ENCODE measurements around the gene ST7.

The ST7 gene

DNA sequence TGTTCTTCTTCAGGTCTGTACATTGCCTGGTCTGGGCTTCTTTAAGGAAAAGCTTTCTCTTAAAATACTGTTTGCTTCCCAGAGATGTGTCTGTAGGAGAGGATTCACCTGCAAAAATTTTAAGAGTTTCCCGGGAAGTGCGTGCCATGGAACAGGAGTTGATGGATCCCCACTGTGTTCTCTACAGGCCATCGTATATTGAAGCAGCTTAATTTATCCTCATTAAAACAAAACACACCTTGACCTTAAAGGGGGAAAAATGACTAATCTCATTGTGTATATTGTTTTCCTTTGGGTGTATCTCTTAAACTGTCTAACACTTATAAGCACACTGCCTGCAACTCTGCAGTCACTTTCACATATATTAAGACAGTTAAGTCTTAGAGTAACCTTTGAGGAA is 111.4 kb downstream of the ST7 start:
- Histone ChIP-seq H3K4me2 (ENCODE audit: low read depth, low read length, poor library complexity, severe bottlenecking) (no peak overlapping the region), H3K79me2 (ENCODE audit: insufficient read depth, low read length) (no peaks in the 10 kb centered on the region), H3K9me3 (ENCODE audit: insufficient read depth, low read depth, low read length) (no peaks in the 10 kb centered on the region), H4K20me1 (ENCODE audit: insufficient read depth, low read length, poor library complexity, severe bottlenecking) (no peaks in the 10 kb centered on the region), H2AFZ (ENCODE audit: low read length) (no peak overlapping the region), H3K9ac (ENCODE audit: low read depth, low read length, poor library complexity, severe bottlenecking) (no peak overlapping the region), H3K36me3 (ENCODE audit: insufficient read depth, low read length) (no peaks in the 10 kb centered on the region), H3K9me2 (replicated peaks; ENCODE audit: low read depth, low read length) (no peaks in the 10 kb centered on the region), H3K4me3 (ENCODE audit: low read length, poor library complexity, severe bottlenecking) (no peak overlapping the region), H3K27me3 (ENCODE audit: insufficient read depth, low read length, poor library complexity, severe bottlenecking) (no peaks in the 10 kb centered on the region), H3K4me1 (ENCODE audit: insufficient read depth, low read length, poor library complexity, severe bottlenecking) (peaks cover 19% of the 10 kb centered on the region), H3F3A (ENCODE audit: low read depth) (no peaks in the 10 kb centered on the region)
- TF ChIP-seq EZH2phosphoT487 (IDR thresholded peaks at IDR 0.05; ENCODE audit: borderline replicate concordance) = no peak
- TF ChIP-seq CTCF (conservative IDR thresholded peaks at IDR 0.05; ENCODE audit: low read length) = no peak

DNA sequence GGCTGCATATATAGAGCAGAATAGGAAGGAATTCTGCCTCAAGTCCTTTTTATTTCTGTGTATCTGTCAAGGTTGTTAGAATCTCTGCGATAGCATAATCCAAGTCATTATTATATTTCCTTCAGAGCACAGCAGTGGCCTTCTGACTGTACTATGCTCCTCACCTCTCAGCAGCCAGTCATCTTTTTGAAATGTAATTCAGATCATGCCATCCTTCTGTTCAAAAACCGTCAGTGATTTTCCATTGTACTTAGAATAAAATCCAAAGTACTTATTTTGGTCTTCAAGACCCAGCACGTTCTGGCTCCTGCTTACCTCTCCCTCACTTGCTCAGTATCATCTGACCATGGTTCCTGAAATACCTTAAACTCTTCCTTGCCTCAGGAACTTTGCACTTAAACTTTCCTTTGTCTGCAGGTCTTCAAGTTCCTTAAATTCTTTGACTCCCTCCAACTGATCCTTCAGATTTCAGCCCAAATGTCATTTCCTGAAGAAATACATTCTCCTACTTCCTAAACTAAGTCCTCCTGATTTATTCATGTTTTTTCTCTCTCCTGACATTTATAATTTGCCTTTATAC is 112.4 kb downstream of the ST7 start:
- peak overlapping the region; percentile 11; the same call in 1 of the 2 replicates for H2AFZ ChIP-seq (ENCODE audit: low read length)
- no peak overlapping the region for H3K4me3 ChIP-seq (ENCODE audit: low read length, poor library complexity, severe bottlenecking)
- no peaks in the 10 kb centered on the region for H3K9me2 ChIP-seq (replicated peaks; ENCODE audit: low read depth, low read length)
- no peaks in the 10 kb centered on the region for H3K36me3 ChIP-seq (ENCODE audit: insufficient read depth, low read length)
- no peaks in the 10 kb centered on the region for H3K79me2 ChIP-seq (ENCODE audit: insufficient read depth, low read length)
- no peaks in the 10 kb centered on the region for H4K20me1 ChIP-seq (ENCODE audit: insufficient read depth, low read length, poor library complexity, severe bottlenecking)
- H3K9me3 ChIP-seq (ENCODE audit: insufficient read depth, low read depth, low read length) = no peaks in the 10 kb centered on the region
- H3K27me3 ChIP-seq (ENCODE audit: insufficient read depth, low read length, poor library complexity, severe bottlenecking) = no peaks in the 10 kb centered on the region
- H3K9ac ChIP-seq (ENCODE audit: low read depth, low read length, poor library complexity, severe bottlenecking) = no peak overlapping the region
- no peak overlapping the region for H3K4me2 ChIP-seq (ENCODE audit: low read depth, low read length, poor library complexity, severe bottlenecking)
- TF ChIP-seq EZH2phosphoT487 (IDR thresholded peaks at IDR 0.05; ENCODE audit: borderline replicate concordance) (no peak), CTCF (conservative IDR thresholded peaks at IDR 0.05; ENCODE audit: low read length) (no peak)
- no peaks in the 10 kb centered on the region for H3F3A ChIP-seq (ENCODE audit: low read depth)
- H3K4me1 ChIP-seq (ENCODE audit: insufficient read depth, low read length, poor library complexity, severe bottlenecking) = peaks cover 19% of the 10 kb centered on the region

DNA sequence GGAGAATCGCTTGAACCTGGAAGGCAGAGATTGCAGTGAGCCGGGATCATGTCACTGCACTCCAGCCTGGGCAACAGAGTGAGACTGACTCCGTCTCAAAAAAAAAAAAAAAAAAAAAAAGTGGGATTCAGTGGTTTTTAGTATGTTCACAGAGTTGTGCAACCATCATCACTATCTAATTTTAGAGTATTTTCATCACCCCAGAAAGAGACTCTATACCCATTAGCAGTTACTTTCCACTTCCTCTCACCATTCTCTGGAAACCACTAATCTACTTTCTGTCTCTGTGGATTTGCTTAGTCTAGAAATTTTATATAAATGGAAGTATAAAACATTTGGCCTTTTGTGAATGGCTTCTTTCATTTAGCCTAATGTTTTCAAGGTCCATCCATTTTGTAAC is 113.4 kb downstream of the ST7 start:
- H3K9me2 ChIP-seq (replicated peaks; ENCODE audit: low read depth, low read length) = no peaks in the 10 kb centered on the region
- H3K79me2 ChIP-seq (ENCODE audit: insufficient read depth, low read length) = no peaks in the 10 kb centered on the region
- no peak overlapping the region for H3K9ac ChIP-seq (ENCODE audit: low read depth, low read length, poor library complexity, severe bottlenecking)
- TF ChIP-seq EZH2phosphoT487 (IDR thresholded peaks at IDR 0.05; ENCODE audit: borderline replicate concordance) = no peak
- H3K4me2 ChIP-seq (ENCODE audit: low read depth, low read length, poor library complexity, severe bottlenecking) = peak overlapping the region; percentile 4
- peaks cover 19% of the 10 kb centered on the region for H3K4me1 ChIP-seq (ENCODE audit: insufficient read depth, low read length, poor library complexity, severe bottlenecking)
- H3F3A ChIP-seq (ENCODE audit: low read depth) = no peaks in the 10 kb centered on the region
- H4K20me1 ChIP-seq (ENCODE audit: insufficient read depth, low read length, poor library complexity, severe bottlenecking) = no peaks in the 10 kb centered on the region
- H2AFZ ChIP-seq (ENCODE audit: low read length) = no peak overlapping the region
- H3K36me3 ChIP-seq (ENCODE audit: insufficient read depth, low read length) = no peaks in the 10 kb centered on the region
- no peaks in the 10 kb centered on the region for H3K9me3 ChIP-seq (ENCODE audit: insufficient read depth, low read depth, low read length)
- H3K4me3 ChIP-seq (ENCODE audit: low read length, poor library complexity, severe bottlenecking) = no peak overlapping the region
- no peaks in the 10 kb centered on the region for H3K27me3 ChIP-seq (ENCODE audit: insufficient read depth, low read length, poor library complexity, severe bottlenecking)

DNA sequence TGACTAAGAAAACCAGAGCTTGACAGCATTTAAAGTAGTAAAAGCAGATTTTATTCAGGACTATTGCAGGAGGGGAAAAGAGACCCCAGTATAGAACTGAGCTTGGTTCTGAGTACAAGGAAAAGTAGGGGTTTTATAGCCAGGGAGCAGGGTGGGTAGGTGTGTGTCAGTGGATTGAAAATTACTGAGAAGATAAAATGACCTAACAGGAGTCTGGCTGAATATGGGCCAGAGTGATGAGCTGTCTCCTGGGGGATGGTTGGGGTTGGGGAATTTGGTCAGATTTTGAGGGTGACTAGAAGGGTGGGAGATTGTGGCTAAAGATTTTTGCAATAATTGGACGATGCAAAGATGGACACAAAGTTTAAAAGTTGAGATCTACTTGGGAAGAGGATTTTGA is 114.0 kb downstream of the ST7 start:
- Histone ChIP-seq H3K4me3 (ENCODE audit: low read length, poor library complexity, severe bottlenecking) (no peak overlapping the region), H3K9ac (ENCODE audit: low read depth, low read length, poor library complexity, severe bottlenecking) (no peak overlapping the region), H3K79me2 (ENCODE audit: insufficient read depth, low read length) (no peaks in the 10 kb centered on the region), H4K20me1 (ENCODE audit: insufficient read depth, low read length, poor library complexity, severe bottlenecking) (no peaks in the 10 kb centered on the region), H3K36me3 (ENCODE audit: insufficient read depth, low read length) (no peaks in the 10 kb centered on the region), H3K9me3 (ENCODE audit: insufficient read depth, low read depth, low read length) (no peaks in the 10 kb centered on the region), H3K4me2 (ENCODE audit: low read depth, low read length, poor library complexity, severe bottlenecking) (no peak overlapping the region), H3F3A (ENCODE audit: low read depth) (no peaks in the 10 kb centered on the region), H3K9me2 (replicated peaks; ENCODE audit: low read depth, low read length) (no peaks in the 10 kb centered on the region), H3K4me1 (ENCODE audit: insufficient read depth, low read length, poor library complexity, severe bottlenecking) (peaks cover 19% of the 10 kb centered on the region), H2AFZ (ENCODE audit: low read length) (no peak overlapping the region), H3K27me3 (ENCODE audit: insufficient read depth, low read length, poor library complexity, severe bottlenecking) (no peaks in the 10 kb centered on the region)
- TF ChIP-seq EZH2phosphoT487 (IDR thresholded peaks at IDR 0.05; ENCODE audit: borderline replicate concordance) (no peak), CTCF (conservative IDR thresholded peaks at IDR 0.05; ENCODE audit: low read length) (no peak)
